B cell (primary cell): ENCODE measurements around the gene SLC1A2.

Experiments used
- EZH2 ChIP-seq: IDR thresholded peaks from 2 replicates; pipeline ENCODE4 v1.6.1; 2012; ENCODE audit warnings: borderline replicate concordance, low read depth, mild to moderate bottlenecking, moderate library complexity, low read length; ENCODE audit not compliant: insufficient read depth, poor library complexity, severe bottlenecking
- TF ChIP-seq, protein P1 (sequence below): fragments of 200-600 bp; IDR thresholded peaks from one replicate; pipeline ENCODE4 v1.8.0; 2022; ENCODE audit warnings: antibody characterized with exemption, mild to moderate bottlenecking

DNA sequence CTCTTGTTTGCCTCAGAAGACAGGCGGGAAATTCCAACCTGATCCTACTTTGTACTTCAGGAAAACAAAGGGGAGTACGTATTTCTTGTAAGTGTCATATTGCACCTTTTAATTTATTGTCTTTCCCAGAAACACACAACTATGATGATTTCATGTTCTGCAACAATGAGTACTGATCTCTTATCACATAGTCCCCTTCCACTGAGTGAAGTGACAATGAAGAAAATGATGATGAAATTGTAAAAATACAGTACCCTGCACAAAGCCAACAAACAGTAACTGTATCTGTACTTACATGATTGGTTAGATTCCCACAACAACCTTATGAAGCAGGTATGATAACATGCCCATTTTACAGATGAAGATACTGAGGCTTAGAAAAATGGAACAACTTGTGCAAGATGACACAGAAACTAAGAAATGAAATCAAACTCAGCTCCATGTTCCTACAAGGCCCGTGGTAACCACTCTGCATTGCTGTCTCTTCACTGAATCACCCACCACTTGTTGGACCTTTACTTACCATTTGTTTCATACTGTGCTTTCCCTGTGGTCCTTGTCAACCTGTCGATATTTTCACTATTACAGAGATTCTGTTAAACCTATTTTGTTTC, 37.5 kb downstream of the SLC1A2 start:
- TF ChIP-seq, protein P1, sequence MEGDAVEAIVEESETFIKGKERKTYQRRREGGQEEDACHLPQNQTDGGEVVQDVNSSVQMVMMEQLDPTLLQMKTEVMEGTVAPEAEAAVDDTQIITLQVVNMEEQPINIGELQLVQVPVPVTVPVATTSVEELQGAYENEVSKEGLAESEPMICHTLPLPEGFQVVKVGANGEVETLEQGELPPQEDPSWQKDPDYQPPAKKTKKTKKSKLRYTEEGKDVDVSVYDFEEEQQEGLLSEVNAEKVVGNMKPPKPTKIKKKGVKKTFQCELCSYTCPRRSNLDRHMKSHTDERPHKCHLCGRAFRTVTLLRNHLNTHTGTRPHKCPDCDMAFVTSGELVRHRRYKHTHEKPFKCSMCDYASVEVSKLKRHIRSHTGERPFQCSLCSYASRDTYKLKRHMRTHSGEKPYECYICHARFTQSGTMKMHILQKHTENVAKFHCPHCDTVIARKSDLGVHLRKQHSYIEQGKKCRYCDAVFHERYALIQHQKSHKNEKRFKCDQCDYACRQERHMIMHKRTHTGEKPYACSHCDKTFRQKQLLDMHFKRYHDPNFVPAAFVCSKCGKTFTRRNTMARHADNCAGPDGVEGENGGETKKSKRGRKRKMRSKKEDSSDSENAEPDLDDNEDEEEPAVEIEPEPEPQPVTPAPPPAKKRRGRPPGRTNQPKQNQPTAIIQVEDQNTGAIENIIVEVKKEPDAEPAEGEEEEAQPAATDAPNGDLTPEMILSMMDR: no peak
- TF ChIP-seq EZH2: no peak
